ENCODE results near the gene UQCC3. TPM values are rescaled to one million over a fixed set of nuclear protein-coding genes. Genes with fewer than 3 reads are reported as not detected.
A peak's percentile ranks its signal among the peaks of the same experiment; 100 is the strongest.
"Not testable (repeated sequence)": the region's sequence is repeated elsewhere in the genome, so short reads cannot be mapped to it uniquely, and the experiment has no call there.

The UQCC3 gene
- total RNA-seq, 1 experiment from 2014 or later = 19.6 TPM

DNA sequence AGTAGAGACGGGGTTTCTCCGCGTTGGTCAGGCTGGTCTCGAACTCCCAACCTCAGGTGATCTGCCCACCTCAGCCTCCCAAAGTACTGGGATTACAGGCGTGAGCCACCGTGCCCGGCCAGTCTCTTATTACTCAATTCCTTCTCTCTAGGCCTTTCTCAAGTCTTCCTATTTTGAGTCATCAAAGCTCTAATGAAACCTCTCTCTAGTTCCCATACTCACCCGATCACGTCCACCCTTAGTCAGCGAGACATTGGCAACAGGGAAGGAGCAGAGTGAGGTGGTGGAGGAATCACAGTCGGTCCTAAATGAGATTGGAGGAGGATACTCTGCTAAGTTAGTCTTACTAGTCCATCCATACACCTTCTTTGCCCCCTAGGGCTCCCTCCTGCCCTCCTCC is 30.8 kb downstream of the UQCC3 start:
- DNase-seq (ENCODE audit: low read depth) = no peak

GRCh38 chr11:62703921-62704320 is 32.4 kb downstream of the UQCC3 start:
- not testable (repeated sequence) for DNase-seq (ENCODE audit: low read depth)

DNA sequence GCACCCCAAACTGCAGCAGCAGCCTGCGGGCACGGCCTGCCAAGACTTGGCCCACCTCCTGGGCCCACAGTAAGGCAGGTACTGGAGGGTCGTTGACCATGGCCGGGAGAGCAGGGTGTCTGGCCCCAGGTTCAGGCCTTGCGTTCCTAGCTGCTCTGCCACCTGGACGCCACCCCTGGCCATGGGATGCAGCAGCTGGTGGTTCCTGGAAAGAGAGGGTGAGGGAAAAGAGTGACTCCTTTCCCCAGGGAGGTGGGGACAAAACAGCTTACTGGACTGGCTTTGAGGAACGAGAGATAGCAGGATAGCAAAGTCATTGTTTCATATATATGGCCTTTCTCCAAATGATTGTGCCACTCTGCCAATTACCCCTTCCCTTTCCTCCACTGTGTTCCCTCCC is 33.9 kb downstream of the UQCC3 start:
- no peak for DNase-seq (ENCODE audit: low read depth)

- peak; percentile 95 for DNase-seq (ENCODE audit: low read depth)
Measured at GRCh38 chr11:62705880-62706849, 34.7 kb downstream of the UQCC3 start.

GRCh38 chr11:62706850-62707247 is 35.4 kb downstream of the UQCC3 start:
- no peak for DNase-seq (ENCODE audit: low read depth)

DNA sequence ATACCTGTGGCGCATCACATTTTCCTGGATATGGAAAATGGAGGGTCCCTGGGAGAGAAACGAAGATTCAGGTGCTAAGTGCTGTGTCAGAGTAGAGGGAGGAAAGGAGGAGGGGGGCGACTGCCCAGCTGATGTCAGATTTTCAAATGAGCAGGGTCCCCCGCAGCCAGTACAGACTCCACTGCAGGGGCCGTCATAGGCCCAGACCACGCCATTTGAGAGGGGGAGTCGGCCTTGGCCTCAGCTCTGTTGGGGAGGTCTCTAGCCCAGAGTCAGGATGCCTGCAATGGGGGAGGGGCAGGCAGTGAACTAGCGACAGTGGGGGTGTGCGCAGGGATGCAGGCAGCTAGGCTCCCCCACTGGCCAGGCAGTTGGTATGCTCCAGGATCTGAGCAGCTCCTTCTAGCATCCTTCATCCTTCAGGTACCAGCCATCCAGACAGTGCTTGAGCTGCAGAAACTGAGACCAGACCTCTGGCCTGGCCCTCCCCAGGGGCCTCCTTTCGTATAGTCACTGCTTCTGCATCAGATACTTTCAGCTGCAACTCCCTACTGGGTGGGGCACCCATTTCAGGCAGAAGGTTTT is 35.9 kb downstream of the UQCC3 start, which contains the start of the genes BSCL2 and GNG3:
Gene BSCL2, minus strand, starts transcription at position 148 of the 585 bp plus-strand sequence. CDS start 229 bp downstream, outside the sequence.
Gene GNG3, plus strand, starts transcription at position 400 of the 585 bp plus-strand sequence. CDS start 620 bp downstream, outside the sequence.
- DNase-seq (ENCODE audit: low read depth) = no peak

GRCh38 chr11:62708392-62708791 is 36.9 kb downstream of the UQCC3 start:
- DNase-seq (ENCODE audit: low read depth) = no peak

GRCh38 chr11:62708793-62709192 is 37.3 kb downstream of the UQCC3 start:
- no peak for DNase-seq (ENCODE audit: low read depth)

DNA sequence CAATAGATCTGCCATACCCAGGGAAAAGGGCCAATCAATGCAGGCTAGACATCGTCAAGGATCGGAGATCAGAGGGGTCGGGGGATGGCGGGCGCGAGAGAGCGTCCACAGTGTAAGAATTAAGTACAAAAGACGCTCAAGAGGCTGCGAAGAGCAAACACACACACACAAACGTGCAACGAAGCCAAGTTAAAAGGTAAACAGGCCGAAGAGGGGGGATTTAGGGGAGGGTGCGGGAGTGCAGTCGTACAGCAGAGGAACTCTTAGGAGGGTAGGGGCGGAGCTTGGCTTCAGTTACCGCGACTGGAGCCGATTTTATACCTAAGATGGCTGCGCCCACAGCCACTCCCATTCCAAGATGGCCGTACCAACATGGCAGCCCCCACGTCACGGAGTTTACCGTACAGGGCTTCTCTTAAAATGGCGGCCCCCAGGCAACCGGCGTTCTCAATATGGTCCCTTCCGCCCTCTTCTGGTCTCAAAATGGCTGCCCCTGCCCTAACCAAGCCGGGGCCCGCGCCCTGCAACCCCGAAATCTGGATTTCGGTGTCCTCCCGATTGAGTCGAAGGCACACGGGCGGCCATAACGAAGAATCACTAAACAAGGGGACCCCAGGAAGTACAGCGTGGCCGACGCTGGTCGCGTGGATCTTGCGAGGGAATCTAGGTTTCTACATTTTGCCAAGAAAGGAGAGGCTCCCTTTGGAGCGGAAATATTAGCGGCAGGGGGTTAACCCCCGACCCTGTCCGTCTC is 38.0 kb downstream of the UQCC3 start:
- peak; percentile 96 for DNase-seq (ENCODE audit: low read depth)

- peak; percentile 54 for DNase-seq (ENCODE audit: low read depth)
Measured at GRCh38 chr11:62710001-62710345, 38.5 kb downstream of the UQCC3 start.

- no peak for DNase-seq (ENCODE audit: low read depth)
Measured at GRCh38 chr11:62712276-62712812, 40.9 kb downstream of the UQCC3 start.

GRCh38 chr11:62712861-62713260 is 41.4 kb downstream of the UQCC3 start:
- DNase-seq (ENCODE audit: low read depth) = no peak

- no peak for DNase-seq (ENCODE audit: low read depth)
Measured at GRCh38 chr11:62713343-62713742, 41.9 kb downstream of the UQCC3 start.

DNA sequence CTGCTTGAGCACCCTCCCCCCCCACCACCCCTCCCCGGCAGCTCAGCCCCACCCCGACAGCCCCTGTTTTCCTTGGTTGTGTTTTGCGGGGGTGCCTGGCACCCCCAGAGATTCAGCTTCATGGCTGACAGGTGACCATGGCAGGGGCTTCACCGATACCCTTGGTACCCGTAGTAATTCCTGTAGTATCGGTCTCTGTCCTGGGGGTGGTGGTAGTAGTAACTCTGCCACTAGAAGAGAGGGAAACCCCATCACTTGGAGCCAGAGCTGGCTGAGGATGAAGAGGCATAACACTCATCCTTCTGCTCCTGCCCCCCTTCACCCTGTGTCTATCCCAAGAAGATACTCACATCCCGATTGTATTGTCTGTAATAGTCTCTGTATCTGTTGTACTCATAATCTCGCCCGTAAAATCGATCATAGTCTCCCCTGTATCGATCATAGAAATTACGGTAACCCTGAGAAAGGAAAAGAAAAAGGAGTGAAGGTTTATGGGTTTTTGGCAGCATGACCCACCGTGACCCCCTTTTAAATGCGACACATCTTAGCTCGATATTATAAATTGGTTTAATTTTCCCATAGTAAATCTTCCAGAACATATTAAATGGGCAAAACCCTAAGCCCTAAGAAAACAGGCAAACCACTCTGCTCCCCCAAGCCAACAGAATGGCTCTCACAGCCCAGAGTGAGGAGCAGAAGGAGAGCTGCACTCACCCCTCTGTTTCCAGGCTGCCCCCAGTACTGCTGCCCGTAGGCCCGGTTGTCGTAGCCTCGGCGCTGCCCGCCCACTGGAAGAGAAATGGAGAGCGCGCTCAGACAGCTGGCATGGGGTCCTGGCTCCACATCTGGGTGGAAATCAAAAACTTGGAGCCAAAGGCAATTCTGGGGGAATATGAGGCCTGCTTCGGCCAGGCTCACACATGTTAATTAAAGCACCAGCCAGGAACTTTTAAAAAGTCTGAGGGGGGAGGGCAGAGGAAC is 44.0 kb downstream of the UQCC3 start:
- DNase-seq (ENCODE audit: low read depth) = no peak

DNA sequence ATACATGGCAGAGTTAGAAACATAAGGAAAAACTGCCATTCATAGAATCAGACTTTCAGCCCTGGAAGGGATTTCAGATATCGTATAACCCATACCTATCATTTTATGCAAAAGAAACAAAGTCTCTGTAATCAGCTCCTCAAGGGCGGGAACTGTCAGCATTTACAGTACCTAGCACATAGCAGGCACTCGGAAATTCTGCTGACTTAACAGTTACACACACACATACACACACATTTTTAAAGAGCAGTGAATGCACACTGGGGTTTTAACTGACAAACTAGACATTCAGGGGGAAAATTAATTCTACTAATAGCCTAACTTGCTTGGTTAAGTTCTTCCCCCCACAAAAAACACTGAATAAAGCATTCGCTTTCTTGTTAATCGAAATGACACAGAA is 44.7 kb downstream of the UQCC3 start:
- no peak for DNase-seq (ENCODE audit: low read depth)

DNA sequence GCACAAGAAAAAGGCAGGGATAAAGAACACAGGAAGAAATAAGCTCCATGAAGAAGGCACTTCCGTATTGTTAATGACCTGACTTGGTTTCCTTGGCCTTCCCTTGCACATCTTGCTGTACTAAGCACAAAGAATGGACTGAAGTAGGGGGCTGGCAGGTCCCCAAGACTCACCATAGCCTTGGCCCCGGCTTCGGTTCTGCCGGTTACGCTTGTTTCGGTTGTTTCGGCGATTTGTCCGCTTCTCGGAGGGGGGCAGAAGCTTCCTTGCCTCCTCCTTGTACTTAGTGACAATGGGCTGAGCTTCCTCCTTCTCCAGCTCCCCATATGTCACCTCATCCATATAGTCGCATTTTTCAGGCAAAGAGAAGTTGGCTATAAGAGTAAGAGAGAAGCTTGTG is 45.3 kb downstream of the UQCC3 start:
- no peak for DNase-seq (ENCODE audit: low read depth)

DNA sequence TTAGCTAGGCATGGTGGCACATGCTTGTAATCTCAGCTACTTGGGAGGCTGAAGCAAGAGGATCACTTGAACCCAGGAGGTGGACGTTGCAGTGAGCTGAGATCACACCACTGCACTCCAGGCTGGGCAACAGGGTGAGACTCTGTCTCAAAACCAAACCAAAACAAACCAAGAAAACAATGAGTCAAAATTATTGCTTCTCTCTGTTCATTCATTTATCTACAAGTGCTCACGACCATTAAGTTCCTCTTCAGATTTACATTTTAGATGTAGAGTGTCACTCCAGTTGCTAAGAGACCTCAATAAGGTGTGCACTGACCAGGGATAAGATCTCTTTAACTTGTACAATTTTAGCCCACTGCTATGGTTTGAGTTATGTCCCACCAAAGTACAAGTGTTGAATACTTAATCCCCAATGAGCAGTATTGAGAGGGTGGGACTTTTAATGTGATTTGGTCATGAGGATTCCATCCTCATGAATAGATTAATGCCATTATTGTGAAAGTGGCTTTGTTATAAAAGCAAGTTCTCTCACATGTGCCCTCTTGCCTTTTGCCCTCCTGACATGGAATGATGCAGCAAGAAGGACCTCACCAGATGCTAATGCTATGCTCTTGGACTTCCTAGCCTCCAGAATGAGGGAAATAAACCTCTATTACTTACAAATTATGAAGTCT is 48.0 kb downstream of the UQCC3 start:
- no peak for DNase-seq (ENCODE audit: low read depth)

- DNase-seq (ENCODE audit: low read depth) = peak; percentile 21
Measured at GRCh38 chr11:62721994-62722393, 50.5 kb downstream of the UQCC3 start.

Measured in RPMI7951 (cell line).